HepG2 (cell line): ENCODE data around the gene CERS6. TPM values are rescaled to one million over a fixed set of nuclear protein-coding genes. Genes with fewer than 3 reads are reported as not detected.

Experiments
- CCAR2 ChIP-seq: fragments of 200-400 bp; formaldehyde crosslinking; optimal IDR thresholded peaks from 2 replicates; pipeline ENCODE3; 2018; ENCODE audit warnings: low read depth, mild to moderate bottlenecking, low read length, moderate library complexity
- GFI1 ChIP-seq: sonication (generic); formaldehyde crosslinking; IDR thresholded peaks from 2 replicates; pipeline ENCODE4 v1.5.0; 2020; ENCODE audit warnings: missing genetic modification reagents, mild to moderate bottlenecking, borderline replicate concordance
- HCFC1 ChIP-seq: fragments of 150-350 bp; IDR thresholded peaks from 2 replicates; pipeline ENCODE4 v1.6.1; 2014; ENCODE audit warnings: low read depth, low read length
- SUZ12 ChIP-seq: fragments of 150-350 bp; IDR thresholded peaks from 2 replicates; pipeline ENCODE4 v1.6.1; 2014; ENCODE audit warnings: low read depth, low read length
- TEAD3 ChIP-seq: optimal IDR thresholded peaks from 2 replicates; pipeline ENCODE3; 2016; ENCODE audit warnings: borderline replicate concordance
- WIZ ChIP-seq: sonication (generic); formaldehyde crosslinking; IDR thresholded peaks from 2 replicates; pipeline ENCODE4 v1.5.1; 2020; ENCODE audit warnings: mild to moderate bottlenecking, missing genetic modification reagents
- ZBTB21 ChIP-seq: sonication (generic); formaldehyde crosslinking; IDR thresholded peaks from 2 replicates; pipeline ENCODE4 v1.4.0; 2020; ENCODE audit warnings: missing genetic modification reagents
- ZKSCAN5 ChIP-seq: sonication (generic); formaldehyde crosslinking; IDR thresholded peaks from 2 replicates; pipeline ENCODE4 v1.5.1; 2020; ENCODE audit warnings: mild to moderate bottlenecking, missing genetic modification reagents
- ZNF292 ChIP-seq: sonication (generic); formaldehyde crosslinking; IDR thresholded peaks from 2 replicates; pipeline ENCODE4 v1.8.1; 2022; ENCODE audit warnings: mild to moderate bottlenecking, low read depth, missing genetic modification reagents, borderline replicate concordance
- ZNF484 ChIP-seq: sonication (generic); formaldehyde crosslinking; IDR thresholded peaks from 2 replicates; pipeline ENCODE4 v1.5.1; 2020; ENCODE audit warnings: mild to moderate bottlenecking, low read depth, missing genetic modification reagents, borderline replicate concordance
- ZNF496 ChIP-seq: sonication (generic); formaldehyde crosslinking; IDR thresholded peaks from 2 replicates; pipeline ENCODE4 v1.8.1; 2023; ENCODE audit warnings: mild to moderate bottlenecking, moderate library complexity, missing genetic modification reagents; ENCODE audit not compliant: insufficient replicate concordance
- ZNF644 ChIP-seq: IDR thresholded peaks from 2 replicates; pipeline ENCODE4 v1.6.1; 2016; ENCODE audit warnings: low read depth
- polyA plus RNA-seq, 8 experiments: library from polyadenylated mRNA; depleted of rRNA in 3 of 8; stranded (reverse) in 7 of 8; unstranded in 1 of 8; fragments of >200 nt; fragmentation: Illumina TruSeq in 4 of 8; extraction: Trizol in 4 of 8; gene quantifications; 2 replicates each; pipeline versions ENCODE4 v1.2.1 to v1.2.3, GENCODE V29; 2011 to 2016; ENCODE audit warnings: low read depth in 4 of 8, missing spikeins in 1 of 8, mixed read lengths in 1 of 8; ENCODE audit not compliant: insufficient read depth in 1 of 8
- total RNA-seq, 5 experiments: library from RNA; depleted of rRNA; stranded (reverse); fragments of >200 nt; fragmentation: Illumina TruSeq; extraction: Trizol; gene quantifications; 2 replicates each; pipeline ENCODE4 v1.2.3, GENCODE V29; 2016; ENCODE audit warnings: low read depth in 1 of 5
- TF ChIP-seq, protein P1 (sequence below): sonication (generic); formaldehyde crosslinking; IDR thresholded peaks from 2 replicates; pipeline ENCODE4 v1.4.0; 2020; ENCODE audit warnings: missing genetic modification reagents, mild to moderate bottlenecking, borderline replicate concordance
- TF ChIP-seq, protein P2 (sequence below): sonication (generic); formaldehyde crosslinking; IDR thresholded peaks from 2 replicates; pipeline ENCODE4 v1.8.0; 2022; ENCODE audit warnings: missing genetic modification reagents, low read depth, mild to moderate bottlenecking, borderline replicate concordance
- TF ChIP-seq, protein P3 (sequence below): sonication (generic); formaldehyde crosslinking; IDR thresholded peaks from 2 replicates; pipeline ENCODE4 v1.4.0; 2020; ENCODE audit warnings: mild to moderate bottlenecking, missing genetic modification reagents
- TF ChIP-seq, protein P4 (sequence below): sonication (generic); formaldehyde crosslinking; IDR thresholded peaks from 2 replicates; pipeline ENCODE4 v1.9.0; 2021; ENCODE audit warnings: missing genetic modification reagents, borderline replicate concordance
- TF ChIP-seq, protein P5 (sequence below): sonication (generic); formaldehyde crosslinking; IDR thresholded peaks from 2 replicates; pipeline ENCODE4 v1.8.1; 2023; ENCODE audit warnings: missing genetic modification reagents, inconsistent platforms, borderline replicate concordance
- TF ChIP-seq, protein P6 (sequence below): sonication (generic); formaldehyde crosslinking; IDR thresholded peaks from 2 replicates; pipeline ENCODE4 v1.4.0; 2020; ENCODE audit warnings: missing genetic modification reagents, borderline replicate concordance

Gene CERS6
- total and polyA plus RNA-seq, 2 of the 13 experiments (the other 11 are each of a cell fraction or from before 2014, with no cell fraction given), result 10.1 to 20.3 TPM

DNA sequence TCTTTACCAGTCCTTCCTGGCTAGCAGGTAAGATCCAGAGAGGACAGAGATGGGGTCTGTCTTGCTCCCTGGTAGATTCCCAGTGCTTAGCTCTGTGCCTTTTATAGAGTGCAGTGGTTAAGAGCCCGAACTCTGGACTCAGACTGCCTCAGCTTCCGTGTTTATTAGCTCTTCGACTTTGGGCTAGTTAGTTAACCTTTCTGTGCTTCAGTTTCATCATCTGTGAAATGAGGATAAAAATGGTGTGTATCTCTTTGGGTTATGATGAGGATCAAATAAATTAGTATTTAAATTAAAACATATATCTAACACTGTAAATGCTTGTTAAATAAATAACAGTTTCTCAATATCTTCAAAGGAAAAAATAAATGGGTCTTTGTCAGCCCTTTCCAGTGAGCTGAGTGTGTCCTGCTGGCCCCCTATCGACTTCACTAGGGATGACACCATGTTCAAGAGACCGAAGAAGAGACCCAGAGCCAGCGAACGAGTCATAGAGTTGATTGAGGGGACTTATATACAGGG, 38.2 kb downstream of the CERS6 start (continued):
- no peak for TF ChIP-seq TEAD3
- TF ChIP-seq, protein P1, sequence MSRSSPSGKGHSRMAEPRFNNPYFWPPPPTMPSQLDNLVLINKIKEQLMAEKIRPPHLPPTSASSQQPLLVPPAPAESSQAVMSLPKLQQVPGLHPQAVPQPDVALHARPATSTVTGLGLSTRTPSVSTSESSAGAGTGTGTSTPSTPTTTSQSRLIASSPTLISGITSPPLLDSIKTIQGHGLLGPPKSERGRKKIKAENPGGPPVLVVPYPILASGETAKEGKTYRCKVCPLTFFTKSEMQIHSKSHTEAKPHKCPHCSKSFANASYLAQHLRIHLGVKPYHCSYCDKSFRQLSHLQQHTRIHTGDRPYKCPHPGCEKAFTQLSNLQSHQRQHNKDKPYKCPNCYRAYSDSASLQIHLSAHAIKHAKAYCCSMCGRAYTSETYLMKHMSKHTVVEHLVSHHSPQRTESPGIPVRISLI (CRISPR knock-in tag), result no peak
- TF ChIP-seq, protein P2, sequence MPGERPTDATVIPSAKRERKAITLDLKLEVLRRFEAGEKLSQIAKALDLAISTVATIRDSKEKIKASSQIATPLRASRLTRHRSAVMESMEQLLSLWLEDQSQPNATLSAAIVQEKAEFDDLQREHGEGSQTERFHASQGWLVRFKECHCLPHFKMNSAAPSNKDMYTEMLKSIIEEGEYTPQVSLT (CRISPR knock-in tag), result no peak
- no peak for TF ChIP-seq ZKSCAN5
- TF ChIP-seq GFI1 (CRISPR knock-in tag), result no peak
- no peak for TF ChIP-seq CCAR2
- TF ChIP-seq, protein P3, sequence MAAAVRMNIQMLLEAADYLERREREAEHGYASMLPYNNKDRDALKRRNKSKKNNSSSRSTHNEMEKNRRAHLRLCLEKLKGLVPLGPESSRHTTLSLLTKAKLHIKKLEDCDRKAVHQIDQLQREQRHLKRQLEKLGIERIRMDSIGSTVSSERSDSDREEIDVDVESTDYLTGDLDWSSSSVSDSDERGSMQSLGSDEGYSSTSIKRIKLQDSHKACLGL, result no peak
- TF ChIP-seq, protein P4, sequence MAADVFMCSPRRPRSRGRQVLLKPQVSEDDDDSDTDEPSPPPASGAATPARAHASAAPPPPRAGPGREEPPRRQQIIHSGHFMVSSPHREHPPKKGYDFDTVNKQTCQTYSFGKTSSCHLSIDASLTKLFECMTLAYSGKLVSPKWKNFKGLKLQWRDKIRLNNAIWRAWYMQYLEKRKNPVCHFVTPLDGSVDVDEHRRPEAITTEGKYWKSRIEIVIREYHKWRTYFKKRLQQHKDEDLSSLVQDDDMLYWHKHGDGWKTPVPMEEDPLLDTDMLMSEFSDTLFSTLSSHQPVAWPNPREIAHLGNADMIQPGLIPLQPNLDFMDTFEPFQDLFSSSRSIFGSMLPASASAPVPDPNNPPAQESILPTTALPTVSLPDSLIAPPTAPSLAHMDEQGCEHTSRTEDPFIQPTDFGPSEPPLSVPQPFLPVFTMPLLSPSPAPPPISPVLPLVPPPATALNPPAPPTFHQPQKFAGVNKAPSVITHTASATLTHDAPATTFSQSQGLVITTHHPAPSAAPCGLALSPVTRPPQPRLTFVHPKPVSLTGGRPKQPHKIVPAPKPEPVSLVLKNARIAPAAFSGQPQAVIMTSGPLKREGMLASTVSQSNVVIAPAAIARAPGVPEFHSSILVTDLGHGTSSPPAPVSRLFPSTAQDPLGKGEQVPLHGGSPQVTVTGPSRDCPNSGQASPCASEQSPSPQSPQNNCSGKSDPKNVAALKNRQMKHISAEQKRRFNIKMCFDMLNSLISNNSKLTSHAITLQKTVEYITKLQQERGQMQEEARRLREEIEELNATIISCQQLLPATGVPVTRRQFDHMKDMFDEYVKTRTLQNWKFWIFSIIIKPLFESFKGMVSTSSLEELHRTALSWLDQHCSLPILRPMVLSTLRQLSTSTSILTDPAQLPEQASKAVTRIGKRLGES (CRISPR knock-in tag), result no peak
- TF ChIP-seq HCFC1, result no peak
- no peak for TF ChIP-seq SUZ12
- TF ChIP-seq, protein P5, sequence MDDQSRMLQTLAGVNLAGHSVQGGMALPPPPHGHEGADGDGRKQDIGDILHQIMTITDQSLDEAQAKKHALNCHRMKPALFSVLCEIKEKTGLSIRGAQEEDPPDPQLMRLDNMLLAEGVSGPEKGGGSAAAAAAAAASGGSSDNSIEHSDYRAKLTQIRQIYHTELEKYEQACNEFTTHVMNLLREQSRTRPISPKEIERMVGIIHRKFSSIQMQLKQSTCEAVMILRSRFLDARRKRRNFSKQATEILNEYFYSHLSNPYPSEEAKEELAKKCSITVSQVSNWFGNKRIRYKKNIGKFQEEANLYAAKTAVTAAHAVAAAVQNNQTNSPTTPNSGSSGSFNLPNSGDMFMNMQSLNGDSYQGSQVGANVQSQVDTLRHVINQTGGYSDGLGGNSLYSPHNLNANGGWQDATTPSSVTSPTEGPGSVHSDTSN (CRISPR knock-in tag), result no peak
- no peak for TF ChIP-seq WIZ (CRISPR knock-in tag)
- no peak for TF ChIP-seq ZNF484 (CRISPR knock-in tag)
- TF ChIP-seq ZNF292 (CRISPR knock-in tag), result no peak
- TF ChIP-seq, protein P6, sequence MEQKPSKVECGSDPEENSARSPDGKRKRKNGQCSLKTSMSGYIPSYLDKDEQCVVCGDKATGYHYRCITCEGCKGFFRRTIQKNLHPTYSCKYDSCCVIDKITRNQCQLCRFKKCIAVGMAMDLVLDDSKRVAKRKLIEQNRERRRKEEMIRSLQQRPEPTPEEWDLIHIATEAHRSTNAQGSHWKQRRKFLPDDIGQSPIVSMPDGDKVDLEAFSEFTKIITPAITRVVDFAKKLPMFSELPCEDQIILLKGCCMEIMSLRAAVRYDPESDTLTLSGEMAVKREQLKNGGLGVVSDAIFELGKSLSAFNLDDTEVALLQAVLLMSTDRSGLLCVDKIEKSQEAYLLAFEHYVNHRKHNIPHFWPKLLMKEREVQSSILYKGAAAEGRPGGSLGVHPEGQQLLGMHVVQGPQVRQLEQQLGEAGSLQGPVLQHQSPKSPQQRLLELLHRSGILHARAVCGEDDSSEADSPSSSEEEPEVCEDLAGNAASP (CRISPR knock-in tag), result no peak
- no peak for TF ChIP-seq ZNF496 (CRISPR knock-in tag)
- no peak for TF ChIP-seq ZBTB21
- TF ChIP-seq ZNF644 (CRISPR knock-in tag), result peak; percentile 46; the same call in 1 of the 2 replicates
